ENCODE results near the gene SMURF1.

SMURF1 gene

GRCh38 chr7:98981701-98982100 lies 162.2 kb downstream of the SMURF1 start:
- no peak for DNase-seq

- no peak for DNase-seq
Measured at GRCh38 chr7:98978672-98979071, 165.2 kb downstream of the SMURF1 start.

Measured in SW 1271 (cell line).